Vagina (tissue), 2 donors: Measurements from ENCODE around the gene BARX2. TPM values are rescaled to one million over a fixed set of nuclear protein-coding genes. Genes with fewer than 3 reads are reported as not detected.

Experiments used
- DNase-seq, 2 donors: peaks; one replicate each; pipeline ENCODE4 v3.0.0-alpha.2; 2017; ENCODE audit errors: extremely low spot score in 2 of 2
- H3K27ac ChIP-seq: fragments of 200-600 bp; sonication (generic); one replicate; pipeline ENCODE4 v1.5.1; 2019
- H3K27me3 ChIP-seq: fragments of 200-600 bp; sonication (generic); one replicate; pipeline ENCODE4 v1.5.1; 2019
- H3K36me3 ChIP-seq, 2 donors: fragments of 200-600 bp; sonication (generic); one replicate each; pipeline ENCODE4 v1.5.1; 2017 to 2019
- H3K4me1 ChIP-seq: fragments of 200-600 bp; sonication (generic); one replicate; pipeline ENCODE4 v1.5.1; 2019
- H3K4me3 ChIP-seq, 2 donors: fragments of 200-600 bp; sonication (generic); 1 replicate in 1 of 2; 2 replicates in 1 of 2; pipeline ENCODE4 v1.5.1; 2016 to 2019
- H3K9me3 ChIP-seq: fragments of 200-600 bp; sonication (generic); one replicate; pipeline ENCODE4 v1.5.1; 2019
- POLR2A ChIP-seq, 2 donors: fragments of 450-650 bp; IDR thresholded peaks; one replicate each; pipeline ENCODE4 v1.6.1; 2017; ENCODE audit warnings: antibody characterized with exemption in 2 of 2, mild to moderate bottlenecking in 2 of 2, moderate library complexity in 2 of 2
- POLR2AphosphoS5 ChIP-seq, 2 donors: sonication (generic); formaldehyde crosslinking; IDR thresholded peaks; one replicate each; pipeline ENCODE4 v1.9.0; 2017; ENCODE audit warnings: antibody characterized with exemption in 2 of 2, mild to moderate bottlenecking in 2 of 2, low read depth in 1 of 2; ENCODE audit not compliant: insufficient read depth in 1 of 2
- intact Hi-C: fragments of 100-400 bp; cut with DNase I; formaldehyde crosslinking; loops from one replicate; pipeline ENCODE4 v1.15.1; 2023
- total RNA-seq: library from RNA; depleted of rRNA; stranded (reverse); fragments of >200 nt; gene quantifications from one replicate; pipeline ENCODE4 v1.2.3, GENCODE V29; 2016
- TF ChIP-seq, protein P1 (sequence below), 3 experiments: fragments of 450-650 bp in 2 of 3; fragments of 200-600 bp in 1 of 3; sonication (generic) in 1 of 3; IDR thresholded peaks; one replicate each; pipeline ENCODE4 v1.5.1; 2017 to 2019; ENCODE audit warnings: antibody characterized with exemption in 3 of 3, mild to moderate bottlenecking in 2 of 3, moderate library complexity in 2 of 3

BARX2 gene
- total RNA-seq, 1 donor from 2014 or later: 25.3 TPM

DNA sequence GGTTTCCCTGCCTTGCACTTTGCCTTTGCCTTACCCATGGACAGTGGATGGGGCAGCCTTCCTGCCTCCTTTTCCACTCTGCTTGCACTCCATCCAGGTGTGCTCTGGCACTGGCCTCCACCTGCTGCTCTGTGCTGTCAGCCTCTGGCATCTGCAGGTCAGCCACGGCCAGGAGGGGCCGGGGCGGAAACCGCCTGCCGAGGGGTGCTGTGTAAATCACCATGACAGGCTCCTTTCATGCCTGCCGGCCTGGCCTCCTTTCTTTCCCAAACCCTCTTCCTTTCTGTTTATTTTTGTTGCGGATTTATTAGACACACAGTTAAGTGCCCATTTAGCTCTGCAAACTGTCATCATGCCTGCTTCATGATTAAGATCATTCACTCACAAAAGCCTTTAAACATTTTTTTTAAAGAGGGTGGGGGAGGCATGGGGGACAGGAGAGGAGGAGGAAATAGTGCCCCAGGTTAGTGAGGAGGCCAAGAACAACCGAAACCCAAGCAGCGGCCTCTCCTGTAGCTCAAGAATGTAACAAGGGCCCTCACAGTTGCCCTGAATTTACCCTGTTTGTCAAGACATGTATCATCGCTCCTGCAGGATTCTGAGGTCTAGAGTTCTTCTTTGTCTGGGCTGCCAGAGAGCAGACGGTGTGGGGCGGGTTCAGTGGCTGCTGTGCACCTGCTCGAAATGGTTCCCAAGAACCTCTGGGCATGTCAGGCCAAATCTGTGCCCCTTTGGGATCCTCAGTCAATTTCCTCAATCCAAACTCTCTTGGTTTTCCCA, 83.3 kb downstream of the BARX2 start:
- Histone ChIP-seq H3K4me3 (no peak overlapping the region), H3K27ac (no peak overlapping the region), H3K36me3 (no peaks in the 10 kb centered on the region), H3K4me1 (peaks cover 16% of the 10 kb centered on the region), H3K9me3 (no peaks in the 10 kb centered on the region), H3K27me3 (no peaks in the 10 kb centered on the region)
- no peak for DNase-seq
- intact Hi-C loops: no loop called here
- TF ChIP-seq POLR2AphosphoS5 (IDR thresholded peaks at IDR 0.05; ENCODE audit: insufficient read depth in 1 of 2, low read depth in 1 of 2) (no peak), POLR2A (IDR thresholded peaks at IDR 0.05) (no peak)
- TF ChIP-seq, protein P1, sequence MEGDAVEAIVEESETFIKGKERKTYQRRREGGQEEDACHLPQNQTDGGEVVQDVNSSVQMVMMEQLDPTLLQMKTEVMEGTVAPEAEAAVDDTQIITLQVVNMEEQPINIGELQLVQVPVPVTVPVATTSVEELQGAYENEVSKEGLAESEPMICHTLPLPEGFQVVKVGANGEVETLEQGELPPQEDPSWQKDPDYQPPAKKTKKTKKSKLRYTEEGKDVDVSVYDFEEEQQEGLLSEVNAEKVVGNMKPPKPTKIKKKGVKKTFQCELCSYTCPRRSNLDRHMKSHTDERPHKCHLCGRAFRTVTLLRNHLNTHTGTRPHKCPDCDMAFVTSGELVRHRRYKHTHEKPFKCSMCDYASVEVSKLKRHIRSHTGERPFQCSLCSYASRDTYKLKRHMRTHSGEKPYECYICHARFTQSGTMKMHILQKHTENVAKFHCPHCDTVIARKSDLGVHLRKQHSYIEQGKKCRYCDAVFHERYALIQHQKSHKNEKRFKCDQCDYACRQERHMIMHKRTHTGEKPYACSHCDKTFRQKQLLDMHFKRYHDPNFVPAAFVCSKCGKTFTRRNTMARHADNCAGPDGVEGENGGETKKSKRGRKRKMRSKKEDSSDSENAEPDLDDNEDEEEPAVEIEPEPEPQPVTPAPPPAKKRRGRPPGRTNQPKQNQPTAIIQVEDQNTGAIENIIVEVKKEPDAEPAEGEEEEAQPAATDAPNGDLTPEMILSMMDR (IDR thresholded peaks at IDR 0.05): no peak

DNA sequence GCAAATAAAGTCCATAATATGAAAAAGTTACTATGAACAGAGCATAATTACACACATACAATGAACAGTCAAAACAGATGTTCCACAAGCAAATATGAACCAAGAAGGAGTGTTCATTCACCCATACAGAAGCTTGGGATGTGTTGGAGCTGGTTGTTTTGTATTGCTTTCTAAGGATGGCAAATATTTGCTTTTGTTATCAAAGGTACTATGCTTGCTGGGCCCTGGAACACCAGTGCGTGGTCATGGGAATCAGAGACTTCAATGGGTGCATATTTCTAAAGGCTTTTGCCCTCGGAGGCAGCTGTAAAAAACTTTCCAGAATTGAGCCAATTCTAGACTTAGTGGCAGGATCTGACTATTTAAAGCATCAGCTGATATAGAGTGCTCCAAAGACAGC, 85.1 kb downstream of the BARX2 start:
- no peak for DNase-seq
- Histone ChIP-seq H3K36me3 (no peaks in the 10 kb centered on the region), H3K4me3 (no peak overlapping the region), H3K4me1 (peaks cover 16% of the 10 kb centered on the region), H3K9me3 (no peaks in the 10 kb centered on the region), H3K27me3 (no peaks in the 10 kb centered on the region), H3K27ac (no peak overlapping the region)
- TF ChIP-seq, protein P1 (IDR thresholded peaks at IDR 0.05): no peak
- TF ChIP-seq POLR2AphosphoS5 (IDR thresholded peaks at IDR 0.05; ENCODE audit: insufficient read depth in 1 of 2, low read depth in 1 of 2) (no peak), POLR2A (IDR thresholded peaks at IDR 0.05) (no peak)
- intact Hi-C loops: no loop called here

GRCh38 chr11:129484068-129484467, 108.4 kb downstream of the BARX2 start:
- H3K4me1 ChIP-seq: no peaks in the 10 kb centered on the region
- no peaks in the 10 kb centered on the region for H3K9me3 ChIP-seq
- no peak for DNase-seq
- H3K4me3 ChIP-seq: no peak overlapping the region
- no peak overlapping the region for H3K27ac ChIP-seq
- H3K36me3 ChIP-seq: no peaks in the 10 kb centered on the region
- TF ChIP-seq POLR2A (IDR thresholded peaks at IDR 0.05): no peak
- TF ChIP-seq, protein P1 (IDR thresholded peaks at IDR 0.05): no peak
- no peak for TF ChIP-seq POLR2AphosphoS5 (IDR thresholded peaks at IDR 0.05; ENCODE audit: insufficient read depth in 1 of 2, low read depth in 1 of 2)
- no peaks in the 10 kb centered on the region for H3K27me3 ChIP-seq
- intact Hi-C loops: no loop called here

DNA sequence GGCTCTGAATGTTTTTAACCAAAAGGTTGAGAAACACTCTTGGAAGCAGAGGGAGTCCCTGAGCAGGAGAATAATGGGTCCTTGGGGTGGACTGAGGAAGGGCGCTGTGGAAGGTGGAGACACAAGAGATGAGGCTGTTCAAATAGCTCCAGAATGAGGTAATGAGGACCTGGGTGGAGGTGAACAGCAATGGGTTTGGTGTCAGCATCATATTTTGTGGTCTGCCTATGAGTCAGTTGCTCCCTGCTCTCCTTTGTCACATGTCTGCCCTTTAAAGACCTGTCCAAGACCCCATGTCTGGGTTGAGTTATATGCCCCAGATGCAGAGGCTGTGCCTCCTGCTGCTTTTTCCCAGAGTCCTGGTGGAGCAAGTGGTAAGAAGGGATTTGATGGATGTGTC, 113.6 kb downstream of the BARX2 start:
- intact Hi-C loops: no loop called here
- H3K27me3 ChIP-seq: no peaks in the 10 kb centered on the region
- no peaks in the 10 kb centered on the region for H3K9me3 ChIP-seq
- no peaks in the 10 kb centered on the region for H3K36me3 ChIP-seq
- no peaks in the 10 kb centered on the region for H3K4me1 ChIP-seq
- no peak for TF ChIP-seq POLR2AphosphoS5 (IDR thresholded peaks at IDR 0.05; ENCODE audit: insufficient read depth in 1 of 2, low read depth in 1 of 2)
- no peak for TF ChIP-seq POLR2A (IDR thresholded peaks at IDR 0.05)
- TF ChIP-seq, protein P1 (IDR thresholded peaks at IDR 0.05): no peak
- H3K4me3 ChIP-seq: no peak overlapping the region
- DNase-seq: no peak
- no peak overlapping the region for H3K27ac ChIP-seq

DNA sequence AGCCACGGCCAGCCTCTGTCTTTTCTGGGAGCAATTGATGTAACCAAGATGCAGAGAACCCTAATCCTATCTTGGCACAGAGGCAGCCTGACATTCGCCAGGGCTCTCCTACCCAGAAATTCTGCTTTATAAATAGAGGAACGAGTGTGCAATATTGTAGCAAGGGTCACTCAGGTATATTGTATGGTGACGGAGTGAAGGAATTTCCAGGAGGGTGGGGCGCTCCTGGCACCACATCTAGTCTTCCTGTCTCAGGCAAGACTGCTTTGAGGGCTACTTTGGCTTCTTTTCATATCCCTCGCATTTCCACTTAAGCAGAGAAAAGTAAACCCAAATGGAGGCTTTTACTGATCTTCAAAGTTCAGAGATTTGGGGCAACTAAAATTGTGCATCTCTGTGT, 114.4 kb downstream of the BARX2 start:
- H3K4me3 ChIP-seq: no peak overlapping the region
- no peak for DNase-seq
- H3K27me3 ChIP-seq: no peaks in the 10 kb centered on the region
- no peaks in the 10 kb centered on the region for H3K9me3 ChIP-seq
- intact Hi-C loops: no loop called here
- no peaks in the 10 kb centered on the region for H3K4me1 ChIP-seq
- TF ChIP-seq POLR2A (IDR thresholded peaks at IDR 0.05) (no peak), POLR2AphosphoS5 (IDR thresholded peaks at IDR 0.05; ENCODE audit: insufficient read depth in 1 of 2, low read depth in 1 of 2) (no peak)
- TF ChIP-seq, protein P1 (IDR thresholded peaks at IDR 0.05): no peak
- H3K27ac ChIP-seq: no peak overlapping the region
- H3K36me3 ChIP-seq: no peaks in the 10 kb centered on the region
